ENCODE measurements around the gene LPCAT2.

DNA sequence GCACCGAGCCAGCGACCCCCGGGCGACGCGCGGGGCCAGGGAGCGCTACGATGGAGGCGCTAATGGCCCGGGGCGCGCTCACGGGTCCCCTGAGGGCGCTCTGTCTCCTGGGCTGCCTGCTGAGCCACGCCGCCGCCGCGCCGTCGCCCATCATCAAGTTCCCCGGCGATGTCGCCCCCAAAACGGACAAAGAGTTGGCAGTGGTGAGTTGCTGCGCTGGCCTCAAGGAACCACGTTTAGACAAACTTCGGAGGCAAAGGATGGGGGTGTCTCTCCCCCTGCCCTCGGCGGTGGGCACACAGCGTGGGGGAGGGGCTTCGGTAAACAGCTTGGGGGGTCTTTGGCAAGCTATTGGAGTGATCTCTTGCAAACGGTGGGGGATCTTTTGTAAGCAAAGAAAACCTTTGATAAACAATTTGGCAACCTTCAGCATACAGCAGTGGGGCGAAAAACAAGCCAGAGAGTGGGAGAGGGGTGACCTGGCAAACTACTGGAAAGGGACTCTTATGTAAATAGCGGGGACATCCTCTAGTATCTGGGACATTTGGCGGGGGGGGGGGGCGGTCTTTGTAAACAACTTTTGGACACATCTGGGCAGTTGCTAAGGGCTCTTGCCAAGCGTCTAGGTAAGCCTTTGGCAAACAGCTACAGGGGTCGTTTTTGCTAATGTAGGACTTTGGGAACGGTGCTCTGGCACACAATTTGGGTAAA lies 29.3 kb upstream of the LPCAT2 start:
- TF ChIP-seq, protein P1, sequence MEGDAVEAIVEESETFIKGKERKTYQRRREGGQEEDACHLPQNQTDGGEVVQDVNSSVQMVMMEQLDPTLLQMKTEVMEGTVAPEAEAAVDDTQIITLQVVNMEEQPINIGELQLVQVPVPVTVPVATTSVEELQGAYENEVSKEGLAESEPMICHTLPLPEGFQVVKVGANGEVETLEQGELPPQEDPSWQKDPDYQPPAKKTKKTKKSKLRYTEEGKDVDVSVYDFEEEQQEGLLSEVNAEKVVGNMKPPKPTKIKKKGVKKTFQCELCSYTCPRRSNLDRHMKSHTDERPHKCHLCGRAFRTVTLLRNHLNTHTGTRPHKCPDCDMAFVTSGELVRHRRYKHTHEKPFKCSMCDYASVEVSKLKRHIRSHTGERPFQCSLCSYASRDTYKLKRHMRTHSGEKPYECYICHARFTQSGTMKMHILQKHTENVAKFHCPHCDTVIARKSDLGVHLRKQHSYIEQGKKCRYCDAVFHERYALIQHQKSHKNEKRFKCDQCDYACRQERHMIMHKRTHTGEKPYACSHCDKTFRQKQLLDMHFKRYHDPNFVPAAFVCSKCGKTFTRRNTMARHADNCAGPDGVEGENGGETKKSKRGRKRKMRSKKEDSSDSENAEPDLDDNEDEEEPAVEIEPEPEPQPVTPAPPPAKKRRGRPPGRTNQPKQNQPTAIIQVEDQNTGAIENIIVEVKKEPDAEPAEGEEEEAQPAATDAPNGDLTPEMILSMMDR (IDR thresholded peaks at IDR 0.05) = no peak
- no peak for TF ChIP-seq TCF7L2 (IDR thresholded peaks at IDR 0.05; ENCODE audit: low read depth, low read length)
- TF ChIP-seq SIN3A (IDR thresholded peaks at IDR 0.05; ENCODE audit: borderline replicate concordance, insufficient read depth, low read depth, low read length) = no peak
- no peak for TF ChIP-seq POLR2AphosphoS5 (IDR thresholded peaks at IDR 0.05; ENCODE audit: low read depth, low read length)

Measured in Panc1 (cell line).